ENCODE results near the gene SARDH.
A peak's percentile ranks its signal among the peaks of the same experiment; 100 is the strongest.
"Not testable (repeated sequence)": the region's sequence is repeated elsewhere in the genome, so short reads cannot be mapped to it uniquely, and the experiment has no call there.

Gene SARDH

GRCh38 chr9:133759946-133760345 is 21.8 kb upstream of the SARDH start:
- DNase-seq (ENCODE audit: extremely low read depth in 1 of 2, low read depth in 1 of 2) = no peak

- DNase-seq (ENCODE audit: extremely low read depth in 1 of 2, low read depth in 1 of 2) = no peak
Observed at GRCh38 chr9:133759146-133759900, 21.2 kb upstream of the SARDH start.

DNA sequence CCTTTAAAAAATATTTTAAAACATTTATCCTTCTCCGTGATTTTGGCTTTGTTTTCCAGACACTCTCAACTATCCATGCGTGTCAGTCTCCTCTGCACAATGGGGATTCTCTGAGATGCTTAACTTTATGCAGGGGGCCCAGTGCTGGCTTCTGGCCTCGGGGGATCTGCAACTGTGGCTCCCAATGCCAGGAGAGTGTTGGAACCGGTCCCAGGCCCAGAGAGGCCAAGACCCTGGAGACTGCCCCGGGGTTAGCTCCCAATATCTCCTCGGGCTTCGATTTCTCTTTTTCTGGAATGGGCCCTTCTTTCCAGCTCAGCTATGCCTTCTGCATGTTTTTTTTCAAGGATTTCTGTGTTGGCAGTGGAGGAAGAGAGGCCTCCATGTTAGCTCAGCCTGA is 20.1 kb upstream of the SARDH start:
- no peak for DNase-seq (ENCODE audit: extremely low read depth in 1 of 2, low read depth in 1 of 2)

- DNase-seq (ENCODE audit: extremely low read depth in 1 of 2, low read depth in 1 of 2) = no peak
Observed at GRCh38 chr9:133754688-133755227, 16.6 kb upstream of the SARDH start.

DNA sequence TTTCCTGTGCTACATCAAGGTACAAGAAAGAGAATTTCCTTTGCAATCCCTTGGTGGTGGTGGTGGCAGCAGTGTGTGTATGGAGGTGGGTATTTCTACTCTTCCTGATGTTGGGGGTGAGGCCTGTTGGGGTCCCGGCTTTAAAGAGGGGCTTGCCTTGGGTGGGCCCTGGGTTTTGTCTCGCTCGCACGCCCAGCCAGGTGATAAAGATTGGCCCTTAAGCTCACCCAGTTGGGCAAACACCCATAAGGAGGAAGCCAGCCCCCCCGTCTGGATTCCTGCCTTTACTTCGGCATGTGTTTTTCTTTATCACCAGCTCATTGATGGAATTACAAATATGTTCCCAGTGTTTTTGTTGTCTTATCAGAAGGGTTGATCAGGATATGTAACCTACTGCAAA is 16.0 kb upstream of the SARDH start:
- DNase-seq (ENCODE audit: extremely low read depth in 1 of 2, low read depth in 1 of 2) = no peak

DNA sequence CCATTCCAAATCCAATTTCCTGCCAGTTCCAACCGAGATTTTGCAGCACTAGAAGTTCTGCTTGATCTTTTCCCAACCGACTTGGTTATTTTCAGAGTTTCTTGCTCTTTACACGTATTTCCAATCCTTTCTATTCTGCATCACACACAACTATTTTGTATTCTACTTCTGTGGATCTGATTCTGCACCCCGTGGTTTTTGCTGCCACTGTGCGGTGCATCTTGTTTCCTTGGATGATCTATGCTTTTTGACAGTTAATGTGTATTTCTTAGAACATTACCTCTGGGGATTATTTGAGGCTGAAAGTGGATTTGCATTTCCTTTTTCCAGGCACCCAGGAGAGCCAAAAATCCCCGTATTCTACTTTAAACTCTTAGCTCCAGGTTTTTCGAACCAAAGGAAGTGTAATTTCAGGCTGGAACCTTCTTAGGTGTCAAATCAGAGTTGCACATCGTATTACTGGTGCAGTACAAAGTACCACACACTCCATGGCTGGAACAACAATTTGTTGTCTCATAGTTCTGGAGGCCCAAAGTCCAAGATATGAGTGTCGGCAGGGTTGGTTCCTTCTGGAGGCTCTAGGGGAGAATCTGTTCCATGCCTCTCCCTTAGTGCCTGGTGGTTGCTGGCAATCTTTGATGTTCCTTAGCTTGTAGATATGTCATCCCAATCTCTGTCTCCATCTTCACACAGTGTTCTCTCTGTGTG is 14.7 kb upstream of the SARDH start:
- no peak for DNase-seq (ENCODE audit: extremely low read depth in 1 of 2, low read depth in 1 of 2)

- no peak for DNase-seq (ENCODE audit: extremely low read depth in 1 of 2, low read depth in 1 of 2)
Observed at GRCh38 chr9:133750982-133751649, 13.0 kb upstream of the SARDH start.

DNA sequence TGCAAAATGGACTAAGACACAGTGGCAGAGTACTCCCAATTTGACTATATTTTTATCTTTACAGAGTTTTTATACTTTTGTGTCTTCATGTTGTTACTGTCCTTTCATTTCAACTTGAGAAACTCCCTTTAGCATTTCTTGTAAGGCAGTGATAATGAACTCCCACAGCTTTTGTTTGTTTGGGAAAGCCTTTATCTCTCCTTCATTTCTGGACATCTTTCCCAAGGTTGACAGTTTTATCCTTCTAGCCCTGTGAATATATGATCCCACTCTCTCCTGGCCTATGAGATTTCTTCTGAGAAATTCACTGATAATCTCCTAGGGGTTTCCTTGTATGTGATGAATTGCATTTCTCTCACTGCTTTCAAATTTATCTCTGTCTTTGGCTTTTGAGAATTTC is 9.2 kb upstream of the SARDH start:
- no peak for DNase-seq (ENCODE audit: extremely low read depth in 1 of 2, low read depth in 1 of 2)

GRCh38 chr9:133744528-133744927 is 6.4 kb upstream of the SARDH start:
- DNase-seq (ENCODE audit: extremely low read depth in 1 of 2, low read depth in 1 of 2) = not testable (repeated sequence)

- peak; percentile 34 to 45 for DNase-seq (ENCODE audit: extremely low read depth in 1 of 2, low read depth in 1 of 2)
Observed at GRCh38 chr9:133742849-133743444, 4.8 kb upstream of the SARDH start.

GRCh38 chr9:133742251-133742650 is 4.1 kb upstream of the SARDH start:
- no peak for DNase-seq (ENCODE audit: extremely low read depth in 1 of 2, low read depth in 1 of 2)

GRCh38 chr9:133741716-133742115 is 3.6 kb upstream of the SARDH start:
- no peak for DNase-seq (ENCODE audit: extremely low read depth in 1 of 2, low read depth in 1 of 2)

GRCh38 chr9:133740911-133741310 is 2.8 kb upstream of the SARDH start:
- no peak for DNase-seq (ENCODE audit: extremely low read depth in 1 of 2, low read depth in 1 of 2)

- no peak for DNase-seq (ENCODE audit: extremely low read depth in 1 of 2, low read depth in 1 of 2)
Observed at GRCh38 chr9:133739408-133740280, 1.5 kb upstream of the SARDH start.

DNA sequence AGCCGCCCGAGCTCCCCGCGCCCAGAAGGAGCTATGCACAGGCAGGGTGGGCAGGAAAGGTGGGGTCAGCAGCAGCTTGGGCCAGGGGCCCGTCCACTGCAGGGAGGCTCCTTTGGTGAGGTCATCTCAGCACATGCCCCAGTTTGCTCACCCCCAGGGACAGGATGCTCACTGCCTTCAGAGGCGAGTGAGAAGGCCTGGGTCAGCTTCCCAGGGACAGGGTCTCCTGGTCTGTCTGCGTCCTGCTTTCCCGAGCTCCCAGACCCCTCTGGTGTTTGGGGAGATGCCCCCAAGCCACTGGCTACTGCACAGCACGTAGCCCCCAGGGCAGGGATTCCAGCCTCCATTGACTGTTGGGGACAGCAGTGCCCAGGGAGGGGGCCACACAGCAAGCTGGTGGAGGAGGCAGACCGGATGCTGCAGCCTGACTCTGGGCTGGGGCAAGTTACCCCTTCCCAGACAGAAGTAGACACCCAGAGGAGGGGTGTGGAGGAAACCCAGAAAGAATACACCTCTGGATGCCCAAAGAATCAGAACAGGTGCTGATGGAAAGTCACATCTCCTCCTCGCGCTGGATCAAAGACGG is 581 bp upstream of the SARDH start:
- no peak for DNase-seq (ENCODE audit: extremely low read depth in 1 of 2, low read depth in 1 of 2)

DNA sequence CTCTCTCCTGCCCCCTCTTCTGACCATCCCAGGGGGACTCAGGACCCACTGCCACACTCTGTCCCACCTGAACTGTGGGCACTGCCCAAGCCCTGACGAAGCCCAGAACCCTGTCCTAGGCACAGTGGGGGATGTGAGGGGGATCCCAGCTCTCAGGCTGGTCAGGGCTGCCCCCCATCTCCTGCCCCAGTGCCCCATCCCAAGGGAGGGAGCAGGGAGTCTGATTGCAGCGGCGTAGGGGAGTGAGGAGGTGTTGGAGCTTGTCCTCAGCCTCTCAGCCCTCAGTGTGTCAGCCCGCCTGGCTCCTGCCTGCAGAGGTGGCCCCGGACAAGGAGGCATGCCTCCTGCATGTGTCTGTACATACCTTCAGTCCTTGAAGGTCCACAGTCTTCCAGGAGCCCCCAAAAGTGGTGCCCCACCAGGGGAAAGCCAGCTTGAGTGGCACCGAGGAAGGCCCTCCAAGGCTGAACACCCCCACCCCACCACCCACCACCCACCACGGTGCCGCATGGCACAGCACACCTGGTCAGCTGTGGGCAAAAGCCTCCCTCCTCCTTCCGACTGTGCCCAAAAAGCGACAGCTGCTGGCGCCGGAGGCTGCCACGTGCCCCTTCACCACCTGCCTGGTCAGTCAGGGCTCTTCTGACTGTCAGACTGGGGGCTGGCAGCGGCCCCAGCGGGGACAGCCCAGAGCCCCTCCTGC is 930 bp downstream of the SARDH start:
- no peak for DNase-seq (ENCODE audit: extremely low read depth in 1 of 2, low read depth in 1 of 2)

- DNase-seq (ENCODE audit: extremely low read depth in 1 of 2, low read depth in 1 of 2) = no peak
Observed at GRCh38 chr9:133735931-133736330, 2.2 kb downstream of the SARDH start.

- DNase-seq (ENCODE audit: extremely low read depth in 1 of 2, low read depth in 1 of 2) = no peak
Observed at GRCh38 chr9:133735415-133735775, 2.8 kb downstream of the SARDH start.
